HCT116 (cell line): ENCODE measurements around the gene C9orf43. TPM values are rescaled to one million over a fixed set of nuclear protein-coding genes. Genes with fewer than 3 reads are reported as not detected.

ENCODE experiments used
- ATAC-seq: fragments of 200-7000 bp; cut with Tn5 transposase; 2 replicates; pipeline ENCODE4 v1.9.1; 2020; ENCODE audit warnings: mild to moderate bottlenecking, moderate library complexity
- BruUV-seq: library from RNA; stranded (reverse); fragments of 400-500 nt; replicated peaks from 2 replicates; lab custom pipeline; 2021; lab: Mats Ljungman, UMichigan
- CTCF ChIA-PET: fragments of 300-600 bp; sonication (Branson Sonifier 250); formaldehyde crosslinking; loops from one replicate; lab custom pipeline; 2021; ENCODE audit warnings: antibody characterized with exemption; lab: Charles Lee
- POLR2A ChIA-PET: fragments of 300-600, 350-600 bp; sonication (Branson Sonifier 250); formaldehyde crosslinking; loops from one replicate; lab custom pipeline; 2021; ENCODE audit warnings: antibody characterized with exemption; lab: Charles Lee
- RAD21 ChIA-PET, 2 experiments: fragments of 300-600 bp; sonication (Branson Sonifier 250); formaldehyde crosslinking; loops; one replicate each; lab custom pipeline; 2023; ENCODE audit warnings: low total read pairs in 2 of 2; ENCODE audit not compliant: uncharacterized antibody in 2 of 2, unreplicated experiment in 2 of 2, low non-redundant PET in 1 of 2; lab: Charles Lee
- DNase-seq: peaks from one replicate; pipeline ENCODE4 v3.0.0-alpha.2; 2010; ENCODE audit warnings: low read depth, low spot score
- H2AFZ ChIP-seq: fragments of 200-600 bp; shearing (Covaris generic), sonication (generic); 2 replicates; pipeline ENCODE4 v1.6.1; 2017; ENCODE audit warnings: low read depth, mixed run types, mixed read lengths, antibody characterized with exemption, low read length; ENCODE audit not compliant: poor library complexity, severe bottlenecking
- H3K27ac ChIP-seq: 2 replicates; pipeline ENCODE4 v1.5.1; 2012; ENCODE audit warnings: low read depth, low read length
- H3K27me3 ChIP-seq: fragments of 200-600 bp; sonication (generic); 2 replicates; pipeline ENCODE4 v1.6.1; 2016; ENCODE audit warnings: mixed run types, low read length, mixed read lengths; ENCODE audit not compliant: insufficient read depth
- H3K36me3 ChIP-seq, 2 experiments: fragments of 200-500 bp in 1 of 2; fragments of 200-600 bp in 1 of 2; sonication (Bioruptor generic) in 1 of 2; sonication (generic) in 1 of 2; 2 replicates each; pipeline versions ENCODE4 v1.5.1 to v1.6.1; 2014 to 2016; ENCODE audit warnings: low read length in 2 of 2, inconsistent platforms in 1 of 2, mixed read lengths in 1 of 2, mixed run types in 1 of 2; ENCODE audit not compliant: insufficient read depth in 2 of 2, control insufficient read depth in 1 of 2
- H3K4me1 ChIP-seq, 2 experiments: fragments of 200-600 bp in 1 of 2; sonication (generic) in 1 of 2; 2 replicates each; pipeline versions ENCODE4 v1.5.1 to v1.6.1; 2012 to 2017; ENCODE audit warnings: low read length in 2 of 2, inconsistent platforms in 1 of 2, mild to moderate bottlenecking in 1 of 2, mixed read lengths in 1 of 2, mixed run types in 1 of 2, moderate library complexity in 1 of 2; ENCODE audit not compliant: insufficient read depth in 2 of 2, control insufficient read depth in 1 of 2
- H3K4me2 ChIP-seq: fragments of 200-600 bp; sonication (generic); 2 replicates; pipeline ENCODE4 v1.6.1; 2017; ENCODE audit warnings: mixed run types, low read length, mixed read lengths
- H3K4me3 ChIP-seq, 2 experiments: fragments of 200-600 bp in 1 of 2; sonication (generic) in 1 of 2; replicated peaks in 1 of 2; 2 replicates each; pipeline ENCODE4 v1.5.1; 2011 to 2016; ENCODE audit warnings: low read length in 2 of 2, control low read depth in 1 of 2, low read depth in 1 of 2, mild to moderate bottlenecking in 1 of 2, mixed read lengths in 1 of 2, mixed run types in 1 of 2
- H3K79me2 ChIP-seq: fragments of 200-600 bp; sonication (generic); 2 replicates; pipeline ENCODE4 v1.6.1; 2017; ENCODE audit warnings: mild to moderate bottlenecking, mixed run types, low read length, moderate library complexity, mixed read lengths; ENCODE audit not compliant: insufficient read depth
- H3K9ac ChIP-seq: fragments of 200-600 bp; sonication (generic); 2 replicates; pipeline ENCODE4 v1.6.1; 2016; ENCODE audit warnings: low read length, mixed read lengths
- H3K9me2 ChIP-seq: fragments of 200-600 bp; sonication (generic), shearing (Covaris generic); 2 replicates; pipeline ENCODE4 v1.6.1; 2017; ENCODE audit warnings: mixed run types, mild to moderate bottlenecking, moderate library complexity; ENCODE audit not compliant: insufficient read depth
- H3K9me3 ChIP-seq, 2 experiments: fragments of 200-500 bp in 1 of 2; fragments of 200-600 bp in 1 of 2; sonication (Bioruptor generic) in 1 of 2; sonication (generic) in 1 of 2; 2 replicates each; pipeline ENCODE4 v1.6.1; 2014 to 2017; ENCODE audit warnings: low read length in 2 of 2, mixed read lengths in 2 of 2, inconsistent platforms in 1 of 2, low read depth in 1 of 2, mild to moderate bottlenecking in 1 of 2, mixed run types in 1 of 2, moderate library complexity in 1 of 2; ENCODE audit not compliant: control insufficient read depth in 1 of 2, insufficient read depth in 1 of 2
- H4K20me1 ChIP-seq: fragments of 200-600 bp; sonication (generic), shearing (Covaris generic); 2 replicates; pipeline ENCODE4 v1.6.1; 2017; ENCODE audit warnings: mixed run types, mild to moderate bottlenecking, moderate library complexity; ENCODE audit not compliant: insufficient read depth
- CBX3 ChIP-seq: IDR thresholded peaks from 2 replicates; pipeline ENCODE4 v1.6.1; 2012; ENCODE audit warnings: low read depth
- CEBPB ChIP-seq: IDR thresholded peaks from 2 replicates; pipeline ENCODE4 v1.6.1; 2012; ENCODE audit warnings: low read depth
- EGR1 ChIP-seq: IDR thresholded peaks from 2 replicates; pipeline ENCODE4 v1.6.1; 2012; ENCODE audit warnings: low read depth
- ELF1 ChIP-seq: IDR thresholded peaks from 2 replicates; pipeline ENCODE4 v1.6.1; 2012; ENCODE audit warnings: low read depth, borderline replicate concordance
- EZH2phosphoT487 ChIP-seq: fragments of 200-600 bp; IDR thresholded peaks from 2 replicates; pipeline ENCODE4 v1.6.1; 2018; ENCODE audit warnings: antibody characterized with exemption, borderline replicate concordance
- FOSL1 ChIP-seq: IDR thresholded peaks from 2 replicates; pipeline ENCODE4 v1.6.1; 2012; ENCODE audit warnings: low read depth
- POLR2A ChIP-seq: IDR thresholded peaks from 2 replicates; pipeline ENCODE4 v1.7.0; 2011; ENCODE audit warnings: borderline replicate concordance; ENCODE audit not compliant: insufficient read depth, insufficient read length; ENCODE audit errors: extremely low read depth
- POLR2AphosphoS5 ChIP-seq: IDR thresholded peaks from 2 replicates; pipeline ENCODE4 v1.6.1; 2011; ENCODE audit warnings: mild to moderate bottlenecking, low read depth, low read length, moderate library complexity
- RAD21 ChIP-seq: IDR thresholded peaks from 2 replicates; pipeline ENCODE4 v1.6.1; 2012; ENCODE audit warnings: low read depth, mild to moderate bottlenecking
- SIN3A ChIP-seq: IDR thresholded peaks from 2 replicates; pipeline ENCODE4 v1.6.1; 2012; ENCODE audit warnings: low read depth
- SP1 ChIP-seq: IDR thresholded peaks from 2 replicates; pipeline ENCODE4 v1.6.1; 2012; ENCODE audit warnings: low read depth
- SRF ChIP-seq: IDR thresholded peaks from 2 replicates; pipeline ENCODE4 v1.6.1; 2012; ENCODE audit warnings: low read depth
- TCF7L2 ChIP-seq: IDR thresholded peaks from 2 replicates; pipeline ENCODE4 v1.7.0; 2011; ENCODE audit warnings: borderline replicate concordance, inconsistent platforms; ENCODE audit not compliant: insufficient read depth, insufficient read length; ENCODE audit errors: extremely low read depth
- YY1 ChIP-seq: IDR thresholded peaks from 2 replicates; pipeline ENCODE4 v1.6.1; 2011; ENCODE audit warnings: low read length, low read depth, moderate library complexity, mild to moderate bottlenecking; ENCODE audit not compliant: insufficient replicate concordance; ENCODE audit errors: extremely low read depth
- ZFX ChIP-seq: fragments of 450-650 bp; IDR thresholded peaks from 2 replicates; pipeline ENCODE4 v1.6.1; 2017
- ZNF274 ChIP-seq: fragments of 200-500 bp; sonication (Bioruptor generic); IDR thresholded peaks from 2 replicates; pipeline ENCODE4 v1.6.1; 2014; ENCODE audit warnings: mild to moderate bottlenecking, low read depth, low read length, inconsistent platforms
- intact Hi-C: fragments of 100-400 bp; cut with micrococcal nuclease; formaldehyde crosslinking; loops from 2 replicates; pipeline ENCODE4 v1.10.0; 2022
- total RNA-seq: library from RNA; stranded (reverse); gene quantifications from one replicate; pipeline ENCODE4 v1.2.1, GENCODE V29; 2021; ENCODE audit not compliant: unreplicated experiment
- TF ChIP-seq, protein P1 (sequence below): IDR thresholded peaks from 2 replicates; pipeline ENCODE4 v1.6.1; 2012
- TF ChIP-seq, protein P2 (sequence below): IDR thresholded peaks from 2 replicates; pipeline ENCODE4 v1.6.1; 2012
- TF ChIP-seq, protein P3 (sequence below): IDR thresholded peaks from 2 replicates; pipeline ENCODE4 v1.6.1; 2012; ENCODE audit warnings: low read depth
- TF ChIP-seq, protein P4 (sequence below): IDR thresholded peaks from 2 replicates; pipeline ENCODE4 v1.6.1; 2011; ENCODE audit warnings: mild to moderate bottlenecking, low read length, moderate library complexity; ENCODE audit not compliant: insufficient replicate concordance; ENCODE audit errors: extremely low read depth

C9orf43 gene
- total RNA-seq, 1 experiment from 2014 or later = 0.71 TPM

DNA sequence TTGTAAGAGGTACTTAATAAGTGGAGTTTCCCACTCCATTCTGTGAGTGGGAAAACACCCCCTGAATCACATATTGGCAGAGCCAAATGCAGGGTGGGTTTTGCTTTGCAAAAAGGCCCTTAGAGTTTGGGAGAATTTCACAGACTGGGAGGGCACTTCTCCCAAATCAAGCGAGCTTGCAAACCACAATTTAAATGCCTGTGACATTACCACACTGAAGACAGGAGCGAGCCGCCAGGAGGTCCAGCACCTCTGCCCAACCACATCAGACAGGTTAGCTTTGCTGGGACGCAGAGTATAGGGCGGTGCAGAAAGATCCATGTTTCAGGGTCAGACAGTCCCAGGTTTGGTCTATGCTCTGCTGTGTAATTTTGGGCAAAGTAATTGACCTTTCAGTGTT, 11.8 kb upstream of the C9orf43 start:
- no peak for ATAC-seq
- no peak overlapping the region for H3K27ac ChIP-seq
- TF ChIP-seq ZNF274 = no peak
- no peak for TF ChIP-seq EGR1
- TF ChIP-seq, protein P1, sequence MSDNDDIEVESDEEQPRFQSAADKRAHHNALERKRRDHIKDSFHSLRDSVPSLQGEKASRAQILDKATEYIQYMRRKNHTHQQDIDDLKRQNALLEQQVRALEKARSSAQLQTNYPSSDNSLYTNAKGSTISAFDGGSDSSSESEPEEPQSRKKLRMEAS = no peak
- no peak for TF ChIP-seq ZFX
- TF ChIP-seq SP1 = no peak
- TF ChIP-seq POLR2A = no peak
- no peak for TF ChIP-seq SIN3A
- no peak for TF ChIP-seq TCF7L2
- TF ChIP-seq EZH2phosphoT487 = no peak
- TF ChIP-seq, protein P2, sequence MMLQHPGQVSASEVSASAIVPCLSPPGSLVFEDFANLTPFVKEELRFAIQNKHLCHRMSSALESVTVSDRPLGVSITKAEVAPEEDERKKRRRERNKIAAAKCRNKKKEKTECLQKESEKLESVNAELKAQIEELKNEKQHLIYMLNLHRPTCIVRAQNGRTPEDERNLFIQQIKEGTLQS = no peak
- TF ChIP-seq, protein P3, sequence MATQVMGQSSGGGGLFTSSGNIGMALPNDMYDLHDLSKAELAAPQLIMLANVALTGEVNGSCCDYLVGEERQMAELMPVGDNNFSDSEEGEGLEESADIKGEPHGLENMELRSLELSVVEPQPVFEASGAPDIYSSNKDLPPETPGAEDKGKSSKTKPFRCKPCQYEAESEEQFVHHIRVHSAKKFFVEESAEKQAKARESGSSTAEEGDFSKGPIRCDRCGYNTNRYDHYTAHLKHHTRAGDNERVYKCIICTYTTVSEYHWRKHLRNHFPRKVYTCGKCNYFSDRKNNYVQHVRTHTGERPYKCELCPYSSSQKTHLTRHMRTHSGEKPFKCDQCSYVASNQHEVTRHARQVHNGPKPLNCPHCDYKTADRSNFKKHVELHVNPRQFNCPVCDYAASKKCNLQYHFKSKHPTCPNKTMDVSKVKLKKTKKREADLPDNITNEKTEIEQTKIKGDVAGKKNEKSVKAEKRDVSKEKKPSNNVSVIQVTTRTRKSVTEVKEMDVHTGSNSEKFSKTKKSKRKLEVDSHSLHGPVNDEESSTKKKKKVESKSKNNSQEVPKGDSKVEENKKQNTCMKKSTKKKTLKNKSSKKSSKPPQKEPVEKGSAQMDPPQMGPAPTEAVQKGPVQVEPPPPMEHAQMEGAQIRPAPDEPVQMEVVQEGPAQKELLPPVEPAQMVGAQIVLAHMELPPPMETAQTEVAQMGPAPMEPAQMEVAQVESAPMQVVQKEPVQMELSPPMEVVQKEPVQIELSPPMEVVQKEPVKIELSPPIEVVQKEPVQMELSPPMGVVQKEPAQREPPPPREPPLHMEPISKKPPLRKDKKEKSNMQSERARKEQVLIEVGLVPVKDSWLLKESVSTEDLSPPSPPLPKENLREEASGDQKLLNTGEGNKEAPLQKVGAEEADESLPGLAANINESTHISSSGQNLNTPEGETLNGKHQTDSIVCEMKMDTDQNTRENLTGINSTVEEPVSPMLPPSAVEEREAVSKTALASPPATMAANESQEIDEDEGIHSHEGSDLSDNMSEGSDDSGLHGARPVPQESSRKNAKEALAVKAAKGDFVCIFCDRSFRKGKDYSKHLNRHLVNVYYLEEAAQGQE = no peak
- TF ChIP-seq YY1 = no peak
- TF ChIP-seq RAD21 = no peak
- TF ChIP-seq POLR2AphosphoS5 = no peak
- TF ChIP-seq FOSL1 = no peak
- no peak for TF ChIP-seq SRF
- no peak for TF ChIP-seq CEBPB
- TF ChIP-seq ELF1 = no peak
- no peak for TF ChIP-seq CBX3
- TF ChIP-seq, protein P4, sequence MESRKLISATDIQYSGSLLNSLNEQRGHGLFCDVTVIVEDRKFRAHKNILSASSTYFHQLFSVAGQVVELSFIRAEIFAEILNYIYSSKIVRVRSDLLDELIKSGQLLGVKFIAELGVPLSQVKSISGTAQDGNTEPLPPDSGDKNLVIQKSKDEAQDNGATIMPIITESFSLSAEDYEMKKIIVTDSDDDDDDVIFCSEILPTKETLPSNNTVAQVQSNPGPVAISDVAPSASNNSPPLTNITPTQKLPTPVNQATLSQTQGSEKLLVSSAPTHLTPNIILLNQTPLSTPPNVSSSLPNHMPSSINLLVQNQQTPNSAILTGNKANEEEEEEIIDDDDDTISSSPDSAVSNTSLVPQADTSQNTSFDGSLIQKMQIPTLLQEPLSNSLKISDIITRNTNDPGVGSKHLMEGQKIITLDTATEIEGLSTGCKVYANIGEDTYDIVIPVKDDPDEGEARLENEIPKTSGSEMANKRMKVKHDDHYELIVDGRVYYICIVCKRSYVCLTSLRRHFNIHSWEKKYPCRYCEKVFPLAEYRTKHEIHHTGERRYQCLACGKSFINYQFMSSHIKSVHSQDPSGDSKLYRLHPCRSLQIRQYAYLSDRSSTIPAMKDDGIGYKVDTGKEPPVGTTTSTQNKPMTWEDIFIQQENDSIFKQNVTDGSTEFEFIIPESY = no peak
- intact Hi-C loops = no loop called here
- no peaks in the 10 kb centered on the region for H3K79me2 ChIP-seq
- no peak overlapping the region for H3K4me3 ChIP-seq
- no peaks in the 10 kb centered on the region for H4K20me1 ChIP-seq
- H3K4me2 ChIP-seq = no peak overlapping the region
- ChIA-PET RAD21 (no interaction called here), CTCF (no interaction called here), POLR2A (interaction anchor here (1.5 kb wide), 2 partner anchors 11 to 22 kb away, joined by 4 read pairs; partner anchors contain the start of genes C9orf43, HDHD3 and POLE3)
- no TSS peak for BruUV-seq
- peaks cover 8 to 12% of the 10 kb centered on the region in 2 experiments for H3K4me1 ChIP-seq
- H3K9me2 ChIP-seq = no peaks in the 10 kb centered on the region
- no peak overlapping the region for H2AFZ ChIP-seq
- no peaks in the 10 kb centered on the region for H3K27me3 ChIP-seq
- H3K9me3 ChIP-seq = no peaks in the 10 kb centered on the region
- no peak overlapping the region for H3K9ac ChIP-seq
- no peaks in the 10 kb centered on the region for H3K36me3 ChIP-seq
- no peak for DNase-seq
